Pulmonary artery endothelial cell (primary cell): ENCODE results near the gene CLK3. TPM values are rescaled to one million over a fixed set of nuclear protein-coding genes. Genes with fewer than 3 reads are reported as not detected.
"Not testable (repeated sequence)": the region's sequence is repeated elsewhere in the genome, so short reads cannot be mapped to it uniquely, and the experiment has no call there.

ENCODE experiments used
- DNase-seq: peaks from one replicate; pipeline ENCODE4 v3.0.0-alpha.2; 2011; ENCODE audit warnings: low read depth, low spot score
- total RNA-seq: library from RNA; depleted of rRNA; stranded (reverse); fragments of >200 nt; gene quantifications from 2 replicates; pipeline ENCODE4 v1.2.3, GENCODE V29; 2014

CLK3 gene
- total RNA-seq, 1 donor from 2014 or later, result 52.8 TPM

DNA sequence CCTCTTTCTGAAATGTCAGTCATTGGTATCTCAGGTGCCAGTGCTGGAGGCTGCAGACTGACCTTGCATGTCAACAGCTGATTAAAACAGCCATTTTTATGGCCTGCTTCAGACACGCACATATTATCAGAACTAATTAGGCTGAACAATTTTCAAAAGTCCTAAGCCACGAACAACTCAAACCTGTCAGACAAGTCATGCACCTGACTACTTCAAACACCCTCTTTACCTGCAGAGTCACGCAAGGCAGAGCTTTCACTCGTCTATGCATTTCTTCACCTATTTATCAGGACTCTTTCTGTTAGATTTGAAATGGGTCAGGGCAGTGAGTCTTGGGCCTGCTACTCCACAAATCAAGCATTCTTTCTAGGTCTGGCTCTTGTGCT is 26.7 kb downstream of the CLK3 start:
- DNase-seq, result no peak

DNA sequence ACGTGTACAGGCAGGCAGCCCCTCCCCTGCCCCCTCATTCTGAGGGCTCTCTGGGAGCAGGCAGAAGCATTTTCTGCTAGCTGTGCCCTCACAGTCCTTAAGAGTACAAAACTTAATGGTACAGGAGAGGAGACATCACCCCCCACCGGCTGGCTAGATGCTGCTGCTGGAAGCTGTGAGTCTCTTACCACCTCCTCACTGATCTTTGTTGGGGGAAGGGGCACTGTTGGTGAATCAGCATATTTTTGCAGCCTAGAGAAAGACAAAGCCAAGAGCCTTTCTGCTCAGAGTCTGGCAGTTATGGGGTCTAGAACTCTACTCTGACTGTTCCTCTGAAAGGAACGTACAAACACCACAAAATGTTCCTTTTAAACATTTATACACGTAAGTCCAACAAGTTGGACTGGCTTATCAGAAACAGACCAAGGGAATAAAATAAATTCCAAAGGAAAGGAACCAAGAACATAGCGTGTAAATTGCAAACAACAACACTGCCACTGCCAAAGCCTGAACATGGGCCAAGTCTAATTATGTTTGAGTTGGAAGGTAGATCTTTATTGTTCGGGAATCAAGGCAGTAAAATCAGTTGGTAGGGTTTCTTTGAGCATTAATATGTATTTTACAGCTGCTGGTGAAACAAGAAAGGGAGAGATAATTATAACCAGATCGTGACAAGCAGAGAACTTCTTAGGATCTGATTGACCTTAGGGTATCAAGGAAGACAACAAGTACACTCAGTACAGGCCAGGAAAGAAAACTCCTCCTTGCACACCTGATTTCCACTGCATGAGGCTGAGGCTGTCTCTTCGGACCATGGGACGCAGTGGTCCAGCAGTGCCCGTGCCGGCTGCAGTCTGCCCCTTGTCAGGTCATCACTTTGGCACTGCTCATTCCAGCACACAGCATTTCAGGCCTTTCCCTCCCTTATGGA is 27.4 kb downstream of the CLK3 start:
- DNase-seq, result peak; percentile 29

DNA sequence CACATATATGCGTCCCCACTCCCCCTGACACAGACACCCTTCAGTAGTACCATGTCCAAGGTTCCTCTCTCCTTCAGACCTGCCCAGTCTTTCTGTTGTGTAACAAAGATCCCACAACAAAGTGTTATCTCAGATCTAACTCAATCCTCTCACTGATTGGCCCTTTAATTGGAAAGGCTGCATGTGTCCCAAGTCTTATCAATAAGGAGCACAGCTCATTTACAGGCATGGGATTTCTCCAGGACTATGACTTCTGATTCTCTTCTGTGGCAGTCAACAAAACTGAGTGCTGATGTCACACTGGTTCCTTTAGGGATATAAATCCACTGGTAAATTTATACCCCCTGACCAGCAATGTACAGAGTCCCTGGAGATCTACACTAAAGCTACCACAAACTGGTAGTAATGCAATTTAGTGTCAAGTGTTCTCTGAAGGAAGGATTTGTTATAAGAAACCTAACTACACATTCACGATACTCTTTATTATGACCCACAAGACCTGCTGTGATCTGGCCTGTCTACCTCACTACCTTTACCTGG is 28.1 kb downstream of the CLK3 start:
- no peak for DNase-seq

DNA sequence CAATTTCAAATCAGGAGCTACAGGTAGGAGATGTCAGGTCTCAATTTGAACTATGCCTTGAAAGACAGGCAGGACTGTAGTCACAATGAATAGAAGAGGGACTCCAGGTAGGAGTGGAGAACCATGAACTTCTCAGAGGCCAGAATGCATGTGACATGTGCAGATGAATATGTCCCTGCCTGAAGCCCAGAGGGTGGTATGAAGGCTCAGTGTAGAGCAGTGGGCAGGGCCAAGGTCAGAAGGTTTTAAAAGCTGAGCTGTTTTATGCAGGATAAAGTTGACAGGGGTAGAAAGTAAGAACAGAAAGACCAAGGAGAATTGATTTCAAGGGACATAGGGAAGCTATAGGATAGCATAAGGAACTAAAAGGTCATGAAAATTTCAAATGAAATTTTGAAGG is 30.8 kb downstream of the CLK3 start:
- no peak for DNase-seq

DNA sequence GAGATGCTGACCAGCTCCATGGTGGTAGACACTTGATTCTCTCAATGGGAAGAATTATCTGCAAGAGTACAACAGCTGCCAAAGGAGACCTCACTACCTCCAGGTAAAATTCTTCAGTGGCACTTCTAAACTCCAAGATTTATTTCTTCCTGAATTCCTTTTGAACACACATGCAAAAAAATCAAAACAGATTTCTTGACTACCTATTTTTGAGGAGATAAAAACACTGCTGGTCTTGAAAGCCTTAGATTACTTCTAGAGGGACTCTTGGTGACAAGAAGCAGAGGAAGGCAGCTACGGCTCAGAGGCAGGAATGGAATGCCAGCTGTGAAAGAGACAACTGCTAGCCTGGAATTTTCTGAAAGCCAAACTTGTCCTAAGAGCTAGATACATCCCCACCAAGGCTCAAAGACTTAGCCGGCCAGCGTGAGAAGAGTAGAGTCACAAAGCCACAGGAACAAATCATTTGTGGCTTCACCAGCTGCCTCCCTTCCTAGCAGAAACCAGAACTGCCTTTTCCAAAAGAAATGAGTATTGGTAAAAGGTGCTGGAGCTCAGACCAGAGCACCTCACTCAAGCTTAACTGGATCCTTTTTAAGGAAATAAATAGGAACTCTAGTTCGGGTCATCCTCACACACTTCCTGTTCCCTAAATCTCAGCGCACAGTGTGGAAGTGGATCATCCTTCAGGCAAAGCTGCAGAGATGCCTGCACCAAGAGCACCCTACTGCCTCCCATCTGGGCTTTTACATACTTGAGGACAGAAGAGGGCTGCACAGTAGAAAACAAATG is 32.6 kb downstream of the CLK3 start:
- DNase-seq, result no peak

DNA sequence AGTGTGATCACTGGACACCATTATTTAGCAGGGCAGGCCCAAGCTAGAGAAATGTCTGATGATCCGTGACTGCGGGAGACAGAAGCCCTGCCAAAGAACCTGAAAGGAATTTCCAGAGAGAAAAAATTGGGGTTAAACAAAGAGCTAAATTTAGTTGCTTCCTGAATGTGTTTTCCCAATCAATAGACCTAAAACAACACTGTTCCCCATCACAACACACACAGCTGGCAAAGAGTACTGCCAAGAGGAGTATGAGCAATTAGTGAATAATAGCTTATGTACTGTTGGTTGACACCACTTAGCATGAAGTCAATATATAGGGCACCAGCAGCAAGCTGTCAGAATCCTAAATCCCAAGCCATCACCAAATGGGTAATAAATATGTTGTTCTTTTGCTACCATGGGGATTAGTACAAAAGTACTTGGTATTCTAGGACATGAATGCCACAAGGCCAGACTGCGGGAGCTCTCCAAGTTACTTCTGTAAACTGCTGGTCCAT is 35.7 kb downstream of the CLK3 start:
- DNase-seq, result peak; percentile 85

DNA sequence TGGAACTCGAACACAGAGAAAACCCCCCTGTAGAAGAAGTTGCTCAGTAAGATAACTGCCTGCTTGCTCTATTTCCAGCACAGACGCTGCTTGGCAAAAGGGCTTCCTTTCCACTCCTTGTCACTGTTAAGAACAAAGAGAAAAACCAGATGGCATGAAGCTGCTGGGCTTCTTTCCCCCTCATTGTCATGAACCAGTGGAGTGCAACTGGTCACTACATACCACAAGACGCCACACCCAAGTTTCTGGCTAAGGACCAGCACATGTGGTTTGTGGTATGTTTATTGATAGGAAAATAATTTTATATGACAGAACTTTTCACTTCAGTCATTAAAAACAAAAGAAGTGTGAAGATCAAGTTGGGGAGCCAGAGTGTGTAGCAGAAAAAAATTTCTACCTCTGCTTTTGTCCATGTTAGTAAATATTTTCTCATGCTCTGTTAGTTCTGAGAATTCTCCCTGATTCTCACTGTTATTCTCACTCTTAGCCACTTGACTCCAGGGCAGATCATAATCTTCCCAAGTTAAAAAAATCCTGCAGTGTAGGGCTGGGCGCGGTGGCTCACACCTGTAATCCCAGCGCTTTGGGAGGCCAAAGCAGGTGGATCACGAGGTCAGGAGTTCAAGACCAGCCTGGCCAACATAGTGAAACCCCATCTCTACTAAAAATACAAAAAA is 37.9 kb downstream of the CLK3 start:
- DNase-seq, result peak; percentile 35

DNA sequence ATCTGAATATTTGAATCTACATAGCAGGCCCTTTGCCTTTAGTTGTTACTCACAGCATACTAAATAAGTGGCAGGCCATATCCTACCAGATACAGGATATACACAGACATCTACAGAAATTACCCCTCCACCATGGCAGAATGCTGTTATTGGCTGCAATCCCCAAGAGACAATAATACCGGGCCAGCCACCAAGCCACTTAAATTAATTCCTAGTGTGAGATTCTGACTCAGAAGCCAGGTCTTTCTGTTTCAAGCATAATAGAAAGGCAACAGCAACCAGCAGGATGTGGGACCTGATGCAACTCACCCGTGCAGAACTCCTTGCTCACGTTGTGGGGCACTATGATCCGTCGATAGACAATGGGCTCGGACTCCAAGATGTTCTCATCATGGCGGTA is 39.8 kb downstream of the CLK3 start:
- no peak for DNase-seq

DNA sequence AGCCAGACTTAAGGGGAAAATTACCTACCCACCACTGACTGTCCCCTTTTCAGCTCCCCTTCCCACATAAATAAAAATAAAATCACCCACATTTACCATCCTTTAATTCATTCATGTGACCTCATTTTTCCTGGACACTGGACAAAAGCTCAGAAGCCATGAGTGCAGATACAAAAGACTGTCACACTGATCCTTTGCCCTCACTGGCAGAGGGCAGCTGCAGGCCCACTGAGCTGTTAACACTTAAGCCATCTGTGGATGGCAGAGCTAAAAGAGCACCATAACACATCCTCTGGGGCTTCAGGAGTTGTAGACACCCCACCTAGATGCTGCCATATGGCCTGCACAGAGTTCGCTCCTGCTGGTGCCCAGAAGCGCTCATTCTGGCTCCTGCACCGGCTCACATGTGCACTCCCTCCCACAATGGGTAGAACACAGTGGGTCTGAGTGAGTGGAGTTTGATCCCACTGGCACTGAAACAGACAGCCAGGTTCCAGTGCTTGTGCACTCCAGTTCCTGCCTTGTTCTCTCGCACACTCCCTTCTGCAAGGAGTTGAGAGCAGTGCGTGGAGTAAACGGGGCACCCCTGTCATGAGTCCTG is 41.4 kb downstream of the CLK3 start:
- DNase-seq, result no peak

DNA sequence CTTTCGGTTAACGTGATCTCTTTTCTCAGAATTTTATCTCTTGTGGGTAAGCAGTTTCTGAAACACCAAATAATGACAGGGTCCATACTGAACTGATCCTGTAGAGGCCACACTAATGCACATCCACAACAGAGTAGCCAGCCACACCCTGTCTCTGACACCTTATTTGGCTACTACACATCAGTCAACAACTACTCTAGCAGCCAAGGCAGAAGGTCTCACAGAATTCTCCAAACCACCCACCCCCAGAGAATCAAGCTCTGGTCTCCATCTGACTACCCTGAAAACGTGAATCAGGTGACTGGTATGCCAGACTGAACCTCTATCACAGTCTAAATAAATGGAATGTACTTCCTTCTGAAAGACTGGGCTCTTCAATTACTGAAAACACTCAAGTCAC is 42.2 kb downstream of the CLK3 start:
- no peak for DNase-seq

DNA sequence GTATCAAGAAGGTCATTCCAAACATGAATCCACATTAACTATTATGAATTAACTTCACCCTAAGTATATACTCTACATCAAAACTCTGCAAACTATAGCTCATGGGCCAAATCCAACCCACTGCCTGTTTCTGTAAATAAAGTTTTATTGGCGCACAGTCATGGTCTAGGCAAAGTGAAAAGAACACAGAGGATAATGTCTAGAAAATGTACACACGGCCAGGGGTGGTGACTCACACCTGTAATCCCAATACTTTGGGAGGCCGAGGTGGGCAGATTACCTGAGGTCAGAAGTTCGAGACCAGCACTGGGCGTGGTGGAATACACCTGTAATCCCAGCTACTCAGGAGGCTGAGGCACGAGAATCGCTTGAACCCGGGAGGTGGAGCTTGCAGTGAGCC is 45.6 kb downstream of the CLK3 start:
- not testable (repeated sequence) for DNase-seq

DNA sequence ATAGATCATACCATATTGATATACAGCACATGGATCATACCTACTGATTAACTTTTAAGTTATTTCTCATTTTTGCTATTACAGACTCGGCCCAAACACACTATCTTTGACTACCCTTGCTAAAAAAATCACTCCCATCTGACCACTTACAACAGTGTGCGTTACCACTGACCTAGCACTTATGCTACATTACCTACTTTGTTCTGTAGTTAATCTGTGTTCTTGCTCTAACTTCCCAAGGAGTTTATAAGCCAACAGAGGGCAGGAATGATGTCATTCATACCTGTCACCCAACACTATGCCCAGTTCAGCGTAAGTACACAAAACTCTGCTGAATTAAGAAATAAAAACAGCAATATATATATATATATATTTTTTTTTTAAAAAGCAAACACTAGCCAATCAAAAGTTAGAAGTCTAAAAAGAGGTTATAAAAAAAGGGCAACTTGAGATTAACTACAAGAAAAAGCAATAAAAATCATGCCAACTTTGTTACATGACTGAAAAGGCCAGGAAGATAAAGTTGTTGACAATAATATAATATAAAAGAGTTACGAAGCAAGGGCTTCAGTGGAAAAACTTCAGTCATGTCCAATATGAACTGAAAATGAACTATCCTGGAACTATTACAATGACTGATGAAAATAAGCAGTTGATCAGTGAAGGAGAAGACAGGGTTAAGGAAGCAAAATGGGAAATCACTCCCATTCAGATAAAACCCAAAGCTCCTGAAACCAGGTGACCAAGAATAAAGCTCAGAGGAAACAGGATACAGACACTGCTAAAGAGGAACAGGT is 46.6 kb downstream of the CLK3 start:
- no peak for DNase-seq

DNA sequence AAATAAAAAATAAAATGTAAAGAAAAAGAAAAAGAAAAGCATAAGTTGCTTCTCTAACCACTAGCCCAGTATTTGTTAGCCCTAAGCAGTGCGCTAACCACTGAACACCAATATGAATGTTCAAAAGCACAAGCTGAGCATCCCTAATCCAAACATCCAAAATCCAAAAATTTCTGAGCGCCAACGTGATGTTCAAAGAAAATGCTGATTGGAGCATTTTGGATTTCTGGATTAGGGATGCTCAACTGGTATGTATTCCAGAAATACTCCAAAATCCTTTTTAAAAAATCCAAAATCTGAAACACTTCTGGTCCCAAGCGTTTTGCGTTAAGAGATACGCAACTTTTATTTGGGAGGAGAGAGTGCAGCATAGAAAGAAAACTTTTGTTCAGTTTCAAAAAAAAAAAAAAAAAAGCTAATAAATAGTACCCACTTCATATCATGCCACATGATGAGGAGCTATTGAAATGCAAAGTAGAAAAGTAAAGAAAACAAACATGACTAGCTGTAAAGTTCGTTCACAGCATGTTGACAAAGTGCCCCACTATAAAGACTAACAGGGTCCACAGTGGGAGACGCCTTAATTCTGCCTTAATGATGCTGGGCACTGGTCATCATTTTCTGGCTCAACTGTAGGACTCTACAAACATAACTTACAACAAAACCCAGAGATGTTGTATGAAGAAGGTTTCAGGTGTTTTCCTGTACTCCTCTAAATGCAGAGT is 47.8 kb downstream of the CLK3 start:
- no peak for DNase-seq

DNA sequence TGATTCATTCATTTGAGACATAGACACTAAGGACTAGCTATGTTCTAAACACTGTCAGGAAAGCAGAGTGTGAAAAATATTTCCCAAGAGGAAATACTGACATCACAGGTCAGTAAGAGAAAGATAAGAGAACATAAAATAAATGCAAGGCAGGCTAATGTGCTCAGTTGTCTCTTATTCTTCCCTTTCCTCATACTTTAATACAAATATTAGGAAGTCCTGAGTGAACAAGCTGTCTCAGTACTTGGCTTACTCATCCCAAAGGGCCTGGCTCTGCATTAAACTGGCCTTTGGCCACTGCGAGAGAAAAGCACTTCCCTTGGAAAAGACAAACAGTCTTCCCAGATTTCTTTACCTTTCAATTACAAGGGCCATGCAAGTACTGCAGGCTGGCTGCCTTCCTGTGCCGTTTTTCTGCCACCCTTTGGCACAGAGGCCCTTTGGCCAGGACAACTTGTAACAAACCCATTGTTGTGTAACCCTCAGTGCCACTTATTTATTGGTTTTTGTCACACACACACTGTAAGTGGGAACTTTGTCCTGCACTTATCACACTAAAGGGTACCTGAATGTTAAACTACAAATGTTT is 48.5 kb downstream of the CLK3 start:
- peak; percentile 49 for DNase-seq

DNA sequence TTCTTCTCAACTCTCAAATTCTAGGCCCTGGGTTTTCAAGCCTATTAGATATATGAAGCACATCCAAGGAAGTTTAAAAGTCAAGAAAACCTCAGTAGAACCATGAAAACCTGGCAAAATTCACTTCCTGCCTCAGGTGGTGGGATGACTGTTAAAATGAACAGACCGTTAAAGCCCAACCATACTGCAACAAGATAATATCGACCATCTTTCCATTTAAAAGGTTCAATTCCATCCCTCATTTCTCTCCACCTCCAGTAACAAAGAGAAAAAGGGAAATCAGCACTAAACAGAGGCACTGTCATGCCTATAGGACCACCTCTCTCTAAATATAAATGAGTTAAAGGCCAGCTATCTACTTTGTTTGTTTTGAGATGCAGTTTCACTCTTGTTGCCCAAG is 49.0 kb downstream of the CLK3 start:
- DNase-seq, result no peak

DNA sequence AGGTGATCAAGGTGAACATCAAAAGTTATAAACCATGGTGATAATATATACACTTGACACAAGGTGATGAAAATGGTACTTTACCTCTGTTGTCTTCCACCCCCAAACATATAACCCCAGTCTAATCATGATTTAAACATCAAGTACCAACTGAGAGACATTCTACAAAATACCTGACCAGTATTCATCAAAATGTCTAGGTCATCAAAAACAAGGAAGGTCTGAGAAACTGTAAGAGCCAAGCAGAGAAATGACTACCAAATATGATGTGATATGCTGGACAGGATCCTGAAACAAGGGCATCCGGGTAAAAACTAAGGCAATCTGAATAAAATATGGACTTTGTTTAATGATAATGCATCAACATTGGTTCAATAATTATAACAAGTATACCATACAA is 52.3 kb downstream of the CLK3 start:
- no peak for DNase-seq

DNA sequence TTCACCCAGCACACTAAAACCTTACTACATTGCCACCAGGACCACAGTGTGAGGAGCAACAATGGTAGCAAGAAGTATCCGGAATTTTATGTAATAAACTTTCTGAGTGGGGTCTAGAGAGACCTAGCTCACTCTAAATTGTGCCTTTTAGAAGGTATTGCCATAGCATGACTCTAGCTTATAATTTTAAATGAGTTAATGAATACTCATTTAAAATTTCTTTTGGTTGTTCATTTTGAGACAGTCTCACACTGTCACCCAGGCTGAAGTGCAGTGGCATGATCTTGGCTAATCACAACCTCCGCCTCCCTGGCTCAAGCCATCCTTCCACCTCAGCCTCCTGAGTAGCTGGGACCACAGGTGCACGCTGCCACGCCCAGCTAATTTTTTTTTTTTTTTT is 54.0 kb downstream of the CLK3 start:
- no peak for DNase-seq

DNA sequence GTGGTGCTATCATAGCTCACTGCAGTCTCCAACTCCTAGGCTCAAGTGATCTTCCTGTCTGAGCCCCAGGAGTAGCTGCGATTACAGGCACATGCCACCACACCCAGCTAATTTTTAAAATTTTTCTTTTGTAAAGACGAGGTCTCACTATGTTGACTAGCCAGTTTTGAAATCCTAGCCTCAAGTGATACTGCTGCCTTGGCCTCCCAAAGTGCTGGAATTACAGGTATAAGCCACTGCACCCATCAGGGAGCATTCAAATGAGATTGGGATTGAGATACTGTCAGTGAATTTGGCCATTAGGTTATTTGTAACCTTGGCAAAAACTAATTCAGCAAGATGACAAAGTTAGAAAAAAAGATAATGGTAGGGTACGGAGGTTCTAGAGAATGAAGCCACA is 58.5 kb downstream of the CLK3 start:
- no peak for DNase-seq

DNA sequence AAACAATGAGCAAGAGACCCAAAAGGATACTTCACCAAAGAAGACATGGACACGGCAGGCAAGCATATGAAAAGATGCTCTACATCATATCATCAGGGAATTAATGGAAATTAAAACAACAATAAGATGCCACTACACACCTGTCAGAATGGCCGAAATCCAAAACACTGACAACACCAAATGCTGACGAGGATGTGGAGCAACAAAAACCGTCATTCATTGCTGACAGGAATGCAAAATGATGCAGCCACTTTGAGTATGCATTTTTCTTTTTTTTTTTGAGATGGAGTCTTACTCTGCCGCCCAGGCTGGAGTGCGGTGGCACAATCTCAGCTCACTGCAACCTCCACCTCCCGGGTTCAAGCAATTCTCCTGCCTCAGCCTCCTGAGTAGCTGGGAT is 61.2 kb downstream of the CLK3 start:
- DNase-seq, result no peak
